ENCODE measurements around the gene INSIG2.

INSIG2 gene

DNA sequence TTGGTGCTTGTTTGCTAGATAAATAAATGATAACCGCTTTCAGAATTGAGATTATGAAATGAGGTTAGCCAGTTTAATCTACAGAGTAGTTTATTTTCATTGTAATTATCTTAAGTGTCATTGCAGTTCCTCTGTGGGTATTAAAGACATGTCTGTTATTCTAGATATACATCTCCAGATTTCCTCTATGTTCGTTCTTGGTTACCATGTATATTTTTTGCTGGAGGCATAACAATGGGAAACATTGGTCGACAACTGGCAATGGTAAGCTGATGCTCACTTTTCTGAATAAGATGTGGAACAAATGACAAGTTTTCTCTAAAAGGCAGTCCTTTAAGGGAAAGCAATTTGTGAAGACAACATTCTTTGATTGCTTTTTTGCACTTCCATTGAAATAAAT, 18.7 kb downstream of the INSIG2 start:
- in situ Hi-C loops (cut with MboI; ENCODE audit: low sequenced_read_pairs, unreplicated experiment): no loop called here
- no peak for DNase-seq (ENCODE audit: low spot score)
- no peak for TF ChIP-seq CTCF (IDR thresholded peaks at IDR 0.05; ENCODE audit: borderline replicate concordance, control extremely low read depth, extremely low read depth, insufficient read depth, missing control alignments)

GRCh38 chr2:118110310-118110709, 22.0 kb downstream of the INSIG2 start:
- DNase-seq (ENCODE audit: low spot score): no peak
- TF ChIP-seq CTCF (IDR thresholded peaks at IDR 0.05; ENCODE audit: borderline replicate concordance, control extremely low read depth, extremely low read depth, insufficient read depth, missing control alignments): no peak
- in situ Hi-C loops (cut with MboI; ENCODE audit: low sequenced_read_pairs, unreplicated experiment): no loop called here

DNA sequence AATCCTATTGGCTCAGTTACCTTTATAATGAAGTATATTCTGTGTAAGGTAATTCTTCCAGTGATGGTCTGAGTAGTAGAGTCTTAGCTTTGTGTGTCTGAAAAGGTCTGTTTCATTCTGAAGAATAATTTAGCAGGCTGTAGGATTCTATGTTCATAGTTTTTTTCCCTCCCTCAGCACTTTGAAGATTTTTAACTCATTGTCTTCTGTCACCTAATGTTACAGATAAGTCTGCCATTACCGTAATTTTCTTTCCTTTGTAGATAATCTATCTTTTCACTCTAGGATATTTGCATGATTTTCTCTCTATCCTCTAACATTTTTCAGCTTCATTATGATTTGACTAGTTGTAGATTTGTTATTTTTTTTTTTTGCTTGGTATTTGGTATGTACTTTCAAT, 22.7 kb downstream of the INSIG2 start:
- no peak for DNase-seq (ENCODE audit: low spot score)
- TF ChIP-seq CTCF (IDR thresholded peaks at IDR 0.05; ENCODE audit: borderline replicate concordance, control extremely low read depth, extremely low read depth, insufficient read depth, missing control alignments): no peak
- in situ Hi-C loops (cut with MboI; ENCODE audit: low sequenced_read_pairs, unreplicated experiment): no loop called here

GRCh38 chr2:118112771-118113334, 24.6 kb downstream of the INSIG2 start:
- DNase-seq (ENCODE audit: low spot score): no peak
- no peak for TF ChIP-seq CTCF (IDR thresholded peaks at IDR 0.05; ENCODE audit: borderline replicate concordance, control extremely low read depth, extremely low read depth, insufficient read depth, missing control alignments)
- in situ Hi-C loops (cut with MboI; ENCODE audit: low sequenced_read_pairs, unreplicated experiment): no loop called here

DNA sequence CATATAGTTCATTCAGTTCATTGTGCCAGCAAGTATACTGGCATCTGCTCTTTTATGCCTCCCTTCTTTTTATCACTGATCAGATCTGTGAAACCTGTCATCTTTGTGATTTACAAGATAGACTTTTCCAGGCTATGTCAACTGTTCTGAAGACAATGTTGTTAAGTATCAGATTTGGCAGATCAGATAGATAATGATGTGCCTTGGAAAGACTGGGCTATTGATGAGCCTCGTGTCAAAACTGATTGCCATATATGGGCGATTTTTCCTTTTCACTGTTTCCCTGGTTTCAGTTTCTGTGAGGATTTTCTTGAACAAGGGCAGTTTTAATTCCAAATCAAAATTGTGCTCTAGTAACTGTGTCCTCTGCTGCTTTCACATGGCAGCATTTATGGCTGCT, 26.6 kb downstream of the INSIG2 start:
- DNase-seq (ENCODE audit: low spot score): no peak
- in situ Hi-C loops (cut with MboI; ENCODE audit: low sequenced_read_pairs, unreplicated experiment): no loop called here
- TF ChIP-seq CTCF (IDR thresholded peaks at IDR 0.05; ENCODE audit: borderline replicate concordance, control extremely low read depth, extremely low read depth, insufficient read depth, missing control alignments): no peak

DNA sequence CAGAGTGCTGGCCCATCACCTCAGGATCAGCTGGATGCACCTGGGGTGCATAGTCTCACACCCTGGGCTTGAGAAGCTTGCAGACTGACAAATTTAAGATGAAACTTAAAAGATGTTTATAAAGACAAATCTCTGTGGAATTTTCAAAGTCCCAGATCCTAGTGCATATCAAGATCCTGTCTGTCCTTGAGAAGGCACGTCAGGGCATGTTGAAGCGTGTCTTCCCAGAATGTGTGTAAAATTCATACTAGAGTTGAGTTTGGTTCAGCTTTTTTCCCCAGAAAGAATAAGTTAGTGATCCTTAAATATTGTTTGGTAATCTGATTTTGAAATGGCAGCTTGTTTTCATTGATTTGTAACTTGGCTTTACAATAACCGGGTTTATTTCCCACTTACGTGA, 27.5 kb downstream of the INSIG2 start:
- in situ Hi-C loops (cut with MboI; ENCODE audit: low sequenced_read_pairs, unreplicated experiment): no loop called here
- no peak for DNase-seq (ENCODE audit: low spot score)
- no peak for TF ChIP-seq CTCF (IDR thresholded peaks at IDR 0.05; ENCODE audit: borderline replicate concordance, control extremely low read depth, extremely low read depth, insufficient read depth, missing control alignments)

DNA sequence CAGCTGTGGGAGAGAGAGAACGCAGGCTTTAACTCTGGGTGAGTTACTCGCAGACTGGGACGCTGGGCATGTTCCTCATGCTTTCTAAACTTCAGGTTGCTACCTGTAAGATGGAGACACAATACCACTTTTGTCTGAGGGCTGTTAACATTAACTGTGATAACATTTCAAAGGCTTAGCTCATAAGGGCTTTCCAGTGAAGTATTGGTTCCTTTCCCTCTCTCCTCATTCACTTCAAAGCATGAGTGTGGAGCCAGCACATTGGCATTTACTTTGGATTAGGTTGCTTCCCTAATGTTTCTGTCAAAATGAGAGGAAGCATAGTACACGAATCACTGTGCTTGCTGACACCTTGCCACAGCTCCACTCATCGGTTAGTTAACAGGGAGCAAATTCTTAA, 30.2 kb downstream of the INSIG2 start:
- in situ Hi-C loops (cut with MboI; ENCODE audit: low sequenced_read_pairs, unreplicated experiment): no loop called here
- no peak for DNase-seq (ENCODE audit: low spot score)
- no peak for TF ChIP-seq CTCF (IDR thresholded peaks at IDR 0.05; ENCODE audit: borderline replicate concordance, control extremely low read depth, extremely low read depth, insufficient read depth, missing control alignments)
